ENCODE data around the gene CLTC.
A peak's percentile ranks its signal among the peaks of the same experiment; 100 is the strongest.
"Not testable (repeated sequence)": the region's sequence is repeated elsewhere in the genome, so short reads cannot be mapped to it uniquely, and the experiment has no call there.

CLTC gene

GRCh38 chr17:59634632-59635541, 15.2 kb downstream of the CLTC start:
- DNase-seq (ENCODE audit: low spot score) = no peak

- DNase-seq (ENCODE audit: low spot score) = no peak
Measured at GRCh38 chr17:59637611-59638310, 18.1 kb downstream of the CLTC start.

- DNase-seq (ENCODE audit: low spot score) = no peak
Measured at GRCh38 chr17:59638553-59638952, 18.9 kb downstream of the CLTC start.

GRCh38 chr17:59641799-59642484, 22.2 kb downstream of the CLTC start:
- peak; percentile 38 for DNase-seq (ENCODE audit: low spot score)

- DNase-seq (ENCODE audit: low spot score) = no peak
Measured at GRCh38 chr17:59642565-59642964, 22.9 kb downstream of the CLTC start.

- no peak for DNase-seq (ENCODE audit: low spot score)
Measured at GRCh38 chr17:59643159-59644140, 23.8 kb downstream of the CLTC start.

- no peak for DNase-seq (ENCODE audit: low spot score)
Measured at GRCh38 chr17:59647288-59647687, 27.6 kb downstream of the CLTC start.

GRCh38 chr17:59649886-59650285, 30.2 kb downstream of the CLTC start:
- no peak for DNase-seq (ENCODE audit: low spot score)

- no peak for DNase-seq (ENCODE audit: low spot score)
Measured at GRCh38 chr17:59650642-59651041, 30.9 kb downstream of the CLTC start.

GRCh38 chr17:59651346-59651745, 31.7 kb downstream of the CLTC start:
- DNase-seq (ENCODE audit: low spot score) = no peak

- DNase-seq (ENCODE audit: low spot score) = no peak
Measured at GRCh38 chr17:59652119-59652518, 32.4 kb downstream of the CLTC start.

GRCh38 chr17:59656624-59657023, 36.9 kb downstream of the CLTC start:
- DNase-seq (ENCODE audit: low spot score) = not testable (repeated sequence)

- no peak for DNase-seq (ENCODE audit: low spot score)
Measured at GRCh38 chr17:59666235-59666634, 46.5 kb downstream of the CLTC start.

- DNase-seq (ENCODE audit: low spot score) = peak; percentile 30
Measured at GRCh38 chr17:59668816-59669215, 49.1 kb downstream of the CLTC start.

GRCh38 chr17:59669411-59669810, 49.7 kb downstream of the CLTC start:
- DNase-seq (ENCODE audit: low spot score) = no peak

GRCh38 chr17:59669944-59670343, 50.2 kb downstream of the CLTC start:
- DNase-seq (ENCODE audit: low spot score) = no peak

- DNase-seq (ENCODE audit: low spot score) = no peak
Measured at GRCh38 chr17:59671386-59671785, 51.7 kb downstream of the CLTC start.

- no peak for DNase-seq (ENCODE audit: low spot score)
Measured at GRCh38 chr17:59675231-59675630, 55.5 kb downstream of the CLTC start.

- DNase-seq (ENCODE audit: low spot score) = no peak
Measured at GRCh38 chr17:59676716-59677115, 57.0 kb downstream of the CLTC start.

- no peak for DNase-seq (ENCODE audit: low spot score)
Measured at GRCh38 chr17:59678918-59679317, 59.2 kb downstream of the CLTC start.

GRCh38 chr17:59680314-59680713, 60.6 kb downstream of the CLTC start:
- no peak for DNase-seq (ENCODE audit: low spot score)
